ENCODE measurements around the gene NEK9. TPM values are rescaled to one million over a fixed set of nuclear protein-coding genes. Genes with fewer than 3 reads are reported as not detected.
"Not testable (repeated sequence)": the region's sequence is repeated elsewhere in the genome, so short reads cannot be mapped to it uniquely, and the experiment has no call there.

NEK9 gene
- total RNA-seq, 1 experiment from 2014 or later: 44.8 TPM

GRCh38 chr14:75134644-75135043, 7.8 kb upstream of the NEK9 start:
- DNase-seq: no peak
- H3K36me3 ChIP-seq: peaks cover 16% of the 10 kb centered on the region
- H3K9me3 ChIP-seq (replicated peaks): no peaks in the 10 kb centered on the region
- no peaks in the 10 kb centered on the region for H3K27me3 ChIP-seq
- H3K4me1 ChIP-seq: no peaks in the 10 kb centered on the region
- H3K4me3 ChIP-seq: no peak overlapping the region
- H3K27ac ChIP-seq: no peak overlapping the region

- no peaks in the 10 kb centered on the region for H3K27me3 ChIP-seq
- no peak overlapping the region for H3K4me3 ChIP-seq
- peaks cover 16% of the 10 kb centered on the region for H3K36me3 ChIP-seq
- no peak overlapping the region for H3K27ac ChIP-seq
- no peaks in the 10 kb centered on the region for H3K4me1 ChIP-seq
- H3K9me3 ChIP-seq (replicated peaks): no peaks in the 10 kb centered on the region
- no peak for DNase-seq
These were observed 6.7 kb upstream of the NEK9 start for GRCh38 chr14:75133597-75133996.

GRCh38 chr14:75132382-75133086, 5.7 kb upstream of the NEK9 start:
- Histone ChIP-seq H3K4me3 (no peak overlapping the region), H3K36me3 (peaks cover 16% of the 10 kb centered on the region), H3K4me1 (no peaks in the 10 kb centered on the region), H3K27me3 (no peaks in the 10 kb centered on the region), H3K27ac (no peak overlapping the region), H3K9me3 (replicated peaks) (no peaks in the 10 kb centered on the region)
- DNase-seq: peak; percentile 39 to 88

GRCh38 chr14:75128596-75128990, 1.7 kb upstream of the NEK9 start:
- Histone ChIP-seq H3K4me3 (no peak overlapping the region), H3K9me3 (replicated peaks) (no peaks in the 10 kb centered on the region), H3K27ac (no peak overlapping the region), H3K36me3 (peaks cover 5% of the 10 kb centered on the region), H3K4me1 (peaks cover 4% of the 10 kb centered on the region; the same call in 1 of the 2 replicates), H3K27me3 (no peaks in the 10 kb centered on the region)
- no peak for DNase-seq

- peaks cover 2% of the 10 kb centered on the region; the same call in 1 of the 2 replicates for H3K36me3 ChIP-seq
- H3K27ac ChIP-seq: no peak overlapping the region
- H3K27me3 ChIP-seq: no peaks in the 10 kb centered on the region
- no peak for DNase-seq
- no peaks in the 10 kb centered on the region for H3K9me3 ChIP-seq (replicated peaks)
- no peak overlapping the region for H3K4me3 ChIP-seq
- H3K4me1 ChIP-seq: peaks cover 4% of the 10 kb centered on the region; the same call in 1 of the 2 replicates
These were observed 1.2 kb upstream of the NEK9 start for GRCh38 chr14:75127903-75128595.

- H3K9me3 ChIP-seq (replicated peaks); H3K36me3 ChIP-seq; H3K4me1 ChIP-seq; DNase-seq; H3K27me3 ChIP-seq: not testable (repeated sequence)
- Histone ChIP-seq H3K4me3 (peak overlapping the region; percentile 90), H3K27ac (peak overlapping the region; percentile 83)
These were observed 599 bp upstream of the NEK9 start for GRCh38 chr14:75127474-75127820.

GRCh38 chr14:75126121-75126544, 715 bp downstream of the NEK9 start:
- Histone ChIP-seq H3K9me3 (replicated peaks) (no peaks in the 10 kb centered on the region), H3K27ac (peak overlapping the region; percentile 83), H3K4me3 (peak overlapping the region; percentile 90), H3K4me1 (peaks cover 4% of the 10 kb centered on the region; the same call in 1 of the 2 replicates), H3K27me3 (no peaks in the 10 kb centered on the region), H3K36me3 (no peaks in the 10 kb centered on the region)
- DNase-seq: peak in 1 of 2 experiments; percentile 8

GRCh38 chr14:75125617-75126016, 1.2 kb downstream of the NEK9 start:
- Histone ChIP-seq H3K36me3 (no peaks in the 10 kb centered on the region), H3K9me3 (replicated peaks) (no peaks in the 10 kb centered on the region), H3K4me3 (peak overlapping the region; percentile 90), H3K4me1 (peaks cover 4% of the 10 kb centered on the region; the same call in 1 of the 2 replicates), H3K27me3 (no peaks in the 10 kb centered on the region), H3K27ac (no peak overlapping the region)
- DNase-seq: no peak

GRCh38 chr14:75123991-75124390, 2.9 kb downstream of the NEK9 start:
- Histone ChIP-seq H3K27ac (no peak overlapping the region), H3K4me3 (no peak overlapping the region), H3K4me1 (peaks cover 4% of the 10 kb centered on the region; the same call in 1 of the 2 replicates), H3K36me3 (peaks cover 6% of the 10 kb centered on the region), H3K27me3 (no peaks in the 10 kb centered on the region), H3K9me3 (replicated peaks) (no peaks in the 10 kb centered on the region)
- DNase-seq: no peak

- no peaks in the 10 kb centered on the region for H3K9me3 ChIP-seq (replicated peaks)
- no peak overlapping the region for H3K27ac ChIP-seq
- H3K4me3 ChIP-seq: no peak overlapping the region
- DNase-seq: no peak
- peaks cover 4% of the 10 kb centered on the region; the same call in 1 of the 2 replicates for H3K4me1 ChIP-seq
- H3K36me3 ChIP-seq: peaks cover 23% of the 10 kb centered on the region
- H3K27me3 ChIP-seq: no peaks in the 10 kb centered on the region
These were observed 5.3 kb downstream of the NEK9 start for GRCh38 chr14:75121552-75121951.

GRCh38 chr14:75120541-75121291, 6.1 kb downstream of the NEK9 start:
- Histone ChIP-seq H3K36me3 (peaks cover 31% of the 10 kb centered on the region), H3K27me3 (no peaks in the 10 kb centered on the region), H3K4me1 (peaks cover under 1% of the 10 kb centered on the region; the same call in 1 of the 2 replicates), H3K4me3 (no peak overlapping the region), H3K9me3 (replicated peaks) (no peaks in the 10 kb centered on the region), H3K27ac (no peak overlapping the region)
- no peak for DNase-seq

- H3K27me3 ChIP-seq: no peaks in the 10 kb centered on the region
- no peaks in the 10 kb centered on the region for H3K9me3 ChIP-seq (replicated peaks)
- H3K27ac ChIP-seq: no peak overlapping the region
- peaks cover 37% of the 10 kb centered on the region for H3K36me3 ChIP-seq
- DNase-seq: no peak
- H3K4me3 ChIP-seq: no peak overlapping the region
- no peaks in the 10 kb centered on the region for H3K4me1 ChIP-seq
These were observed 7.8 kb downstream of the NEK9 start for GRCh38 chr14:75119056-75119455.

- Histone ChIP-seq H3K36me3 (peaks cover 54% of the 10 kb centered on the region), H3K9me3 (replicated peaks) (no peaks in the 10 kb centered on the region), H3K4me3 (no peak overlapping the region), H3K27ac (no peak overlapping the region), H3K4me1 (no peaks in the 10 kb centered on the region), H3K27me3 (no peaks in the 10 kb centered on the region)
- DNase-seq: no peak
These were observed 12.8 kb downstream of the NEK9 start for GRCh38 chr14:75113932-75114539.

- DNase-seq: no peak
- no peaks in the 10 kb centered on the region for H3K9me3 ChIP-seq (replicated peaks)
- no peaks in the 10 kb centered on the region for H3K4me1 ChIP-seq
- no peak overlapping the region for H3K4me3 ChIP-seq
- H3K27ac ChIP-seq: no peak overlapping the region
- H3K36me3 ChIP-seq: peaks cover 35% of the 10 kb centered on the region
- no peaks in the 10 kb centered on the region for H3K27me3 ChIP-seq
These were observed 17.0 kb downstream of the NEK9 start for GRCh38 chr14:75109877-75110276.

GRCh38 chr14:75107186-75107585, 19.7 kb downstream of the NEK9 start:
- peaks cover 32% of the 10 kb centered on the region for H3K36me3 ChIP-seq
- H3K27me3 ChIP-seq: no peaks in the 10 kb centered on the region
- no peak overlapping the region for H3K4me3 ChIP-seq
- no peaks in the 10 kb centered on the region for H3K4me1 ChIP-seq
- DNase-seq: no peak
- no peaks in the 10 kb centered on the region for H3K9me3 ChIP-seq (replicated peaks)
- no peak overlapping the region for H3K27ac ChIP-seq

Measured in SJCRH30 (cell line).